HTERT RPE-1 (cell line): ENCODE data around the gene RECQL.

Experiments
- in situ Hi-C: fragments of 300-500 bp; cut with MboI; formaldehyde crosslinking; loops from 4 replicates; pipeline ENCODE4 v1.14.3; 2020; ENCODE audit warnings: low sequenced_read_pairs

RECQL gene

GRCh38 chr12:21501258-21502163 lies at the start of gene RECQL, which contains the start of gene GOLT1B:
Gene RECQL (minus strand): TSS chr12:21501635. CDS start chr12:21499570, 2,065 bp downstream.
Gene GOLT1B (plus strand): TSS chr12:21501789. CDS start chr12:21501924, 135 bp downstream.
- in situ Hi-C loops = no loop called here

GRCh38 chr12:21547437-21547836 lies 46.0 kb upstream of the RECQL start:
- in situ Hi-C loops = no loop called here

GRCh38 chr12:21546716-21547115 lies 45.3 kb upstream of the RECQL start:
- in situ Hi-C loops = no loop called here

- in situ Hi-C loops = no loop called here
Measured at GRCh38 chr12:21545557-21545956, 44.1 kb upstream of the RECQL start.

GRCh38 chr12:21543151-21543550 lies 41.7 kb upstream of the RECQL start:
- in situ Hi-C loops = no loop called here

- in situ Hi-C loops = no loop called here
Measured at GRCh38 chr12:21542403-21542802, 41.0 kb upstream of the RECQL start.

GRCh38 chr12:21541773-21542172 lies 40.3 kb upstream of the RECQL start:
- in situ Hi-C loops = no loop called here

GRCh38 chr12:21539797-21540196 lies 38.4 kb upstream of the RECQL start:
- in situ Hi-C loops = no loop called here

- in situ Hi-C loops = no loop called here
Measured at GRCh38 chr12:21538061-21538653, 36.7 kb upstream of the RECQL start.

GRCh38 chr12:21529456-21529855 lies 28.0 kb upstream of the RECQL start:
- in situ Hi-C loops = no loop called here

GRCh38 chr12:21528953-21529352 lies 27.5 kb upstream of the RECQL start:
- in situ Hi-C loops = no loop called here

- in situ Hi-C loops = no loop called here
Measured at GRCh38 chr12:21527451-21528180, 26.2 kb upstream of the RECQL start.

- in situ Hi-C loops = no loop called here
Measured at GRCh38 chr12:21526721-21527345, 25.4 kb upstream of the RECQL start.

- in situ Hi-C loops = no loop called here
Measured at GRCh38 chr12:21526053-21526452, 24.6 kb upstream of the RECQL start, which contains the start of gene SPX. Gene SPX (plus strand): TSS chr12:21526296. CDS start chr12:21526473, 177 bp downstream.

- in situ Hi-C loops = no loop called here
Measured at GRCh38 chr12:21523148-21523547, 21.7 kb upstream of the RECQL start.

GRCh38 chr12:21521541-21521940 lies 20.1 kb upstream of the RECQL start:
- in situ Hi-C loops = no loop called here

- in situ Hi-C loops = no loop called here
Measured at GRCh38 chr12:21518451-21518850, 17.0 kb upstream of the RECQL start.

GRCh38 chr12:21516281-21516680 lies 14.8 kb upstream of the RECQL start:
- in situ Hi-C loops = no loop called here

- in situ Hi-C loops = no loop called here
Measured at GRCh38 chr12:21509768-21510167, 8.3 kb upstream of the RECQL start.

- in situ Hi-C loops = no loop called here
Measured at GRCh38 chr12:21507849-21508248, 6.4 kb upstream of the RECQL start.

GRCh38 chr12:21505888-21506287 lies 4.5 kb upstream of the RECQL start:
- in situ Hi-C loops = no loop called here
